HCT116 (cell line): Measurements from ENCODE around the gene GIMAP5. TPM values are rescaled to one million over a fixed set of nuclear protein-coding genes. Genes with fewer than 3 reads are reported as not detected.

Source experiments
- ATAC-seq: fragments of 200-7000 bp; cut with Tn5 transposase; 2 replicates; pipeline ENCODE4 v1.9.1; 2020; ENCODE audit warnings: mild to moderate bottlenecking, moderate library complexity
- BruUV-seq: library from RNA; stranded (reverse); fragments of 400-500 nt; replicated peaks from 2 replicates; lab custom pipeline; 2021; lab: Mats Ljungman, UMichigan
- CTCF ChIA-PET: fragments of 300-600 bp; sonication (Branson Sonifier 250); formaldehyde crosslinking; loops from one replicate; lab custom pipeline; 2021; ENCODE audit warnings: antibody characterized with exemption; lab: Charles Lee
- POLR2A ChIA-PET: fragments of 300-600, 350-600 bp; sonication (Branson Sonifier 250); formaldehyde crosslinking; loops from one replicate; lab custom pipeline; 2021; ENCODE audit warnings: antibody characterized with exemption; lab: Charles Lee
- RAD21 ChIA-PET, 2 experiments: fragments of 300-600 bp; sonication (Branson Sonifier 250); formaldehyde crosslinking; loops; one replicate each; lab custom pipeline; 2023; ENCODE audit warnings: low total read pairs in 2 of 2; ENCODE audit not compliant: uncharacterized antibody in 2 of 2, unreplicated experiment in 2 of 2, low non-redundant PET in 1 of 2; lab: Charles Lee
- DNase-seq: peaks from one replicate; pipeline ENCODE4 v3.0.0-alpha.2; 2010; ENCODE audit warnings: low read depth, low spot score
- H2AFZ ChIP-seq: fragments of 200-600 bp; shearing (Covaris generic), sonication (generic); 2 replicates; pipeline ENCODE4 v1.6.1; 2017; ENCODE audit warnings: low read depth, mixed run types, mixed read lengths, antibody characterized with exemption, low read length; ENCODE audit not compliant: poor library complexity, severe bottlenecking
- H3K27ac ChIP-seq: 2 replicates; pipeline ENCODE4 v1.5.1; 2012; ENCODE audit warnings: low read depth, low read length
- H3K27me3 ChIP-seq: fragments of 200-600 bp; sonication (generic); 2 replicates; pipeline ENCODE4 v1.6.1; 2016; ENCODE audit warnings: mixed run types, low read length, mixed read lengths; ENCODE audit not compliant: insufficient read depth
- H3K36me3 ChIP-seq, 2 experiments: fragments of 200-500 bp in 1 of 2; fragments of 200-600 bp in 1 of 2; sonication (Bioruptor generic) in 1 of 2; sonication (generic) in 1 of 2; 2 replicates each; pipeline versions ENCODE4 v1.5.1 to v1.6.1; 2014 to 2016; ENCODE audit warnings: low read length in 2 of 2, inconsistent platforms in 1 of 2, mixed read lengths in 1 of 2, mixed run types in 1 of 2; ENCODE audit not compliant: insufficient read depth in 2 of 2, control insufficient read depth in 1 of 2
- H3K4me1 ChIP-seq, 2 experiments: fragments of 200-600 bp in 1 of 2; sonication (generic) in 1 of 2; 2 replicates each; pipeline versions ENCODE4 v1.5.1 to v1.6.1; 2012 to 2017; ENCODE audit warnings: low read length in 2 of 2, inconsistent platforms in 1 of 2, mild to moderate bottlenecking in 1 of 2, mixed read lengths in 1 of 2, mixed run types in 1 of 2, moderate library complexity in 1 of 2; ENCODE audit not compliant: insufficient read depth in 2 of 2, control insufficient read depth in 1 of 2
- H3K4me2 ChIP-seq: fragments of 200-600 bp; sonication (generic); 2 replicates; pipeline ENCODE4 v1.6.1; 2017; ENCODE audit warnings: mixed run types, low read length, mixed read lengths
- H3K4me3 ChIP-seq, 2 experiments: fragments of 200-600 bp in 1 of 2; sonication (generic) in 1 of 2; replicated peaks in 1 of 2; 2 replicates each; pipeline ENCODE4 v1.5.1; 2011 to 2016; ENCODE audit warnings: low read length in 2 of 2, control low read depth in 1 of 2, low read depth in 1 of 2, mild to moderate bottlenecking in 1 of 2, mixed read lengths in 1 of 2, mixed run types in 1 of 2
- H3K79me2 ChIP-seq: fragments of 200-600 bp; sonication (generic); 2 replicates; pipeline ENCODE4 v1.6.1; 2017; ENCODE audit warnings: mild to moderate bottlenecking, mixed run types, low read length, moderate library complexity, mixed read lengths; ENCODE audit not compliant: insufficient read depth
- H3K9ac ChIP-seq: fragments of 200-600 bp; sonication (generic); 2 replicates; pipeline ENCODE4 v1.6.1; 2016; ENCODE audit warnings: low read length, mixed read lengths
- H3K9me2 ChIP-seq: fragments of 200-600 bp; sonication (generic), shearing (Covaris generic); 2 replicates; pipeline ENCODE4 v1.6.1; 2017; ENCODE audit warnings: mixed run types, mild to moderate bottlenecking, moderate library complexity; ENCODE audit not compliant: insufficient read depth
- H3K9me3 ChIP-seq, 2 experiments: fragments of 200-500 bp in 1 of 2; fragments of 200-600 bp in 1 of 2; sonication (Bioruptor generic) in 1 of 2; sonication (generic) in 1 of 2; 2 replicates each; pipeline ENCODE4 v1.6.1; 2014 to 2017; ENCODE audit warnings: low read length in 2 of 2, mixed read lengths in 2 of 2, inconsistent platforms in 1 of 2, low read depth in 1 of 2, mild to moderate bottlenecking in 1 of 2, mixed run types in 1 of 2, moderate library complexity in 1 of 2; ENCODE audit not compliant: control insufficient read depth in 1 of 2, insufficient read depth in 1 of 2
- H4K20me1 ChIP-seq: fragments of 200-600 bp; sonication (generic), shearing (Covaris generic); 2 replicates; pipeline ENCODE4 v1.6.1; 2017; ENCODE audit warnings: mixed run types, mild to moderate bottlenecking, moderate library complexity; ENCODE audit not compliant: insufficient read depth
- ATF3 ChIP-seq: IDR thresholded peaks from 2 replicates; pipeline ENCODE4 v1.6.1; 2012
- CEBPB ChIP-seq: IDR thresholded peaks from 2 replicates; pipeline ENCODE4 v1.6.1; 2012; ENCODE audit warnings: low read depth
- CTCF ChIP-seq, 3 experiments: fragments of 200-600 bp in 1 of 3; sonication (generic) in 1 of 3; IDR thresholded peaks in 2 of 3; conservative IDR thresholded peaks in 1 of 3; 2 replicates each; pipeline ENCODE4 v1.5.1; 2012 to 2017; ENCODE audit warnings: low read depth in 2 of 3, low read length in 2 of 3, antibody characterized with exemption in 1 of 3, borderline replicate concordance in 1 of 3, control low read depth in 1 of 3, mild to moderate bottlenecking in 1 of 3, mixed read lengths in 1 of 3, mixed run types in 1 of 3, moderate library complexity in 1 of 3; ENCODE audit not compliant: insufficient read depth in 1 of 3
- FOSL1 ChIP-seq: IDR thresholded peaks from 2 replicates; pipeline ENCODE4 v1.6.1; 2012; ENCODE audit warnings: low read depth
- JUND ChIP-seq: IDR thresholded peaks from 2 replicates; pipeline ENCODE4 v1.6.1; 2012
- MAX ChIP-seq: IDR thresholded peaks from 2 replicates; pipeline ENCODE4 v1.6.1; 2012
- REST ChIP-seq: IDR thresholded peaks from 2 replicates; pipeline ENCODE4 v1.6.1; 2012; ENCODE audit warnings: low read depth
- SP1 ChIP-seq: IDR thresholded peaks from 2 replicates; pipeline ENCODE4 v1.6.1; 2012; ENCODE audit warnings: low read depth
- SRF ChIP-seq: IDR thresholded peaks from 2 replicates; pipeline ENCODE4 v1.6.1; 2012; ENCODE audit warnings: low read depth
- TCF7L2 ChIP-seq: IDR thresholded peaks from 2 replicates; pipeline ENCODE4 v1.7.0; 2011; ENCODE audit warnings: borderline replicate concordance, inconsistent platforms; ENCODE audit not compliant: insufficient read depth, insufficient read length; ENCODE audit errors: extremely low read depth
- ZBTB33 ChIP-seq: IDR thresholded peaks from 2 replicates; pipeline ENCODE4 v1.6.1; 2011; ENCODE audit warnings: mild to moderate bottlenecking, low read length, moderate library complexity; ENCODE audit not compliant: insufficient replicate concordance; ENCODE audit errors: extremely low read depth
- ZFX ChIP-seq: fragments of 450-650 bp; IDR thresholded peaks from 2 replicates; pipeline ENCODE4 v1.6.1; 2017
- intact Hi-C: fragments of 100-400 bp; cut with micrococcal nuclease; formaldehyde crosslinking; loops from 2 replicates; pipeline ENCODE4 v1.10.0; 2022
- total RNA-seq: library from RNA; stranded (reverse); gene quantifications from one replicate; pipeline ENCODE4 v1.2.1, GENCODE V29; 2021; ENCODE audit not compliant: unreplicated experiment

Gene GIMAP5
- total RNA-seq, 1 experiment from 2014 or later: 0.57 TPM

- Histone ChIP-seq H2AFZ (no peak overlapping the region), H3K4me1 (no peaks in the 10 kb centered on the region), H4K20me1 (no peaks in the 10 kb centered on the region), H3K27me3 (peaks cover 51% of the 10 kb centered on the region), H3K9me2 (no peaks in the 10 kb centered on the region), H3K27ac (no peak overlapping the region), H3K9ac (no peak overlapping the region), H3K4me2 (no peak overlapping the region), H3K36me3 (no peaks in the 10 kb centered on the region), H3K79me2 (no peaks in the 10 kb centered on the region), H3K4me3 (no peak overlapping the region), H3K9me3 (no peaks in the 10 kb centered on the region)
- ChIA-PET POLR2A (no interaction called here), RAD21 (no interaction called here), CTCF (no interaction called here)
- no peak for DNase-seq
- intact Hi-C loops: no loop called here
- BruUV-seq: no TSS peak
- TF ChIP-seq ZBTB33 (no peak), ATF3 (no peak), SRF (no peak), FOSL1 (no peak), TCF7L2 (no peak), MAX (no peak)
- no peak for ATAC-seq
Observed at GRCh38 chr7:150745086-150745485, 7.9 kb downstream of the GIMAP5 start.

- CTCF ChIA-PET: no interaction called here
- RAD21 ChIA-PET: no interaction called here
- intact Hi-C loops: no loop called here
- H3K27ac ChIP-seq: no peak overlapping the region
- H3K4me2 ChIP-seq: no peak overlapping the region
- POLR2A ChIA-PET: no interaction called here
- H3K4me1 ChIP-seq: no peaks in the 10 kb centered on the region
- H3K4me3 ChIP-seq: no peak overlapping the region
- no peaks in the 10 kb centered on the region for H4K20me1 ChIP-seq
- H3K79me2 ChIP-seq: no peaks in the 10 kb centered on the region
- no TSS peak for BruUV-seq
- no peak overlapping the region for H2AFZ ChIP-seq
- DNase-seq: no peak
- H3K9ac ChIP-seq: no peak overlapping the region
- no peaks in the 10 kb centered on the region for H3K9me2 ChIP-seq
- no peak for ATAC-seq
- no peaks in the 10 kb centered on the region for H3K36me3 ChIP-seq
- no peaks in the 10 kb centered on the region for H3K9me3 ChIP-seq
- H3K27me3 ChIP-seq: peaks cover 47% of the 10 kb centered on the region
- no peak for TF ChIP-seq ZFX
- TF ChIP-seq REST: no peak
- no peak for TF ChIP-seq MAX
- no peak for TF ChIP-seq SP1
- TF ChIP-seq JUND: no peak
- no peak for TF ChIP-seq CEBPB
- TF ChIP-seq CTCF (IDR thresholded peaks at IDR 0.05 in 2 of 3, conservative IDR thresholded peaks at IDR 0.05 in 1 of 3; ENCODE audit: borderline replicate concordance in 1 of 3, insufficient read depth in 1 of 3, low read depth in 2 of 3, low read length in 2 of 3): no peak
Observed at GRCh38 chr7:150745876-150746275, 8.7 kb downstream of the GIMAP5 start.
